ENCODE data around the gene PYDC1. TPM values are rescaled to one million over a fixed set of nuclear protein-coding genes. Genes with fewer than 3 reads are reported as not detected.
"Not testable (repeated sequence)": the region's sequence is repeated elsewhere in the genome, so short reads cannot be mapped to it uniquely, and the experiment has no call there.

The PYDC1 gene
- total RNA-seq, 1 donor from 2014 or later = not detected

- DNase-seq (ENCODE audit: low read depth) = peak; percentile 47
These were observed 37.0 kb downstream of the PYDC1 start, which contains the start of gene FUS for GRCh38 chr16:31179747-31180459. FUS (plus strand) TSS chr16:31180139; CDS start chr16:31180215, 76 bp downstream.

- no peak for DNase-seq (ENCODE audit: low read depth)
These were observed 37.7 kb downstream of the PYDC1 start for GRCh38 chr16:31179219-31179746.

- peak; percentile 98 for DNase-seq (ENCODE audit: low read depth)
These were observed 39.8 kb downstream of the PYDC1 start for GRCh38 chr16:31177136-31177535.

- DNase-seq (ENCODE audit: low read depth) = not testable (repeated sequence)
These were observed 46.9 kb downstream of the PYDC1 start for GRCh38 chr16:31170048-31170447.

- DNase-seq (ENCODE audit: low read depth) = peak; percentile 45
These were observed 48.1 kb downstream of the PYDC1 start for GRCh38 chr16:31168848-31169247.

- no peak for DNase-seq (ENCODE audit: low read depth)
These were observed 49.6 kb downstream of the PYDC1 start for GRCh38 chr16:31167315-31167714.

Other genes with a start within 250 kb of the PYDC1 start
- gene HSD3B7, start 231.9 kb downstream of the PYDC1 start, total RNA-seq = 49.9 and 82.7 TPM in 2 replicates
- 0.80 TPM in 1 of 2 replicates, not detected in the other for gene STX1B, start 206.5 kb downstream of the PYDC1 start, total RNA-seq
- 24.5 and 35.0 TPM in 2 replicates for gene STX4, start 183.6 kb downstream of the PYDC1 start, total RNA-seq
- 7.7 and 9.0 TPM in 2 replicates for gene ZNF668, start 142.9 kb downstream of the PYDC1 start, total RNA-seq
- 6.6 and 22.4 TPM in 2 replicates for gene ZNF646, start 142.7 kb downstream of the PYDC1 start, total RNA-seq
- 0.52 and 1.9 TPM in 2 replicates for gene PRSS53, start 128.2 kb downstream of the PYDC1 start, total RNA-seq
- 89.1 and 128 TPM in 2 replicates for gene VKORC1, start 122.3 kb downstream of the PYDC1 start, total RNA-seq
- 13.9 and 44.5 TPM in 2 replicates for gene BCKDK, start 108.7 kb downstream of the PYDC1 start, total RNA-seq
- 33.5 and 45.1 TPM in 2 replicates for gene KAT8, start 99.5 kb downstream of the PYDC1 start, total RNA-seq
- 3.8 and 17.7 TPM in 2 replicates for gene PRSS8, start 81.4 kb downstream of the PYDC1 start, total RNA-seq
- gene PRSS36, start 67.1 kb downstream of the PYDC1 start, total RNA-seq = 0.55 and 2.3 TPM in 2 replicates
- gene FUS, start 37.0 kb downstream of the PYDC1 start, total RNA-seq = 39.8 and 72.4 TPM in 2 replicates
- 19.9 and 99.7 TPM in 2 replicates for gene PYCARD, start 14.4 kb downstream of the PYDC1 start, total RNA-seq
- not detected in 2 replicates for gene TRIM72, start 3.0 kb downstream of the PYDC1 start, total RNA-seq
- 0.30 and 0.35 TPM in 2 replicates for gene ITGAM, start 42.8 kb upstream of the PYDC1 start, total RNA-seq
- 0.05 and 0.17 TPM in 2 replicates for gene ITGAX, start 138.0 kb upstream of the PYDC1 start, total RNA-seq
- not detected in 2 replicates for gene ITGAD, start 176.2 kb upstream of the PYDC1 start, total RNA-seq
- not detected in 2 replicates for gene COX6A2, start 211.2 kb upstream of the PYDC1 start, total RNA-seq
- gene ZNF843, start 225.7 kb upstream of the PYDC1 start, total RNA-seq = 0.99 TPM in 1 of 2 replicates, not detected in the other
- 5.4 and 8.7 TPM in 2 replicates for gene ARMC5, start 242.4 kb upstream of the PYDC1 start, total RNA-seq